HFF-Myc (cell line): Measurements from ENCODE around the gene MTA2.
"Not testable (repeated sequence)": the region's sequence is repeated elsewhere in the genome, so short reads cannot be mapped to it uniquely, and the experiment has no call there.

Experiments used
- DNase-seq: peaks from one replicate; pipeline ENCODE4 v3.0.0-alpha.2; 2011; ENCODE audit warnings: low read depth; ENCODE audit errors: extremely low read depth
- H3K4me3 ChIP-seq: replicated peaks from 2 replicates; pipeline ENCODE4 v1.5.1; 2011; ENCODE audit warnings: low read depth, mild to moderate bottlenecking, control low read depth, low read length
- TF ChIP-seq, protein P1 (sequence below): IDR thresholded peaks from 2 replicates; pipeline ENCODE4 v1.5.1; 2012; ENCODE audit warnings: mild to moderate bottlenecking, low read depth, low read length, control low read depth; ENCODE audit errors: missing control alignments

The MTA2 gene

DNA sequence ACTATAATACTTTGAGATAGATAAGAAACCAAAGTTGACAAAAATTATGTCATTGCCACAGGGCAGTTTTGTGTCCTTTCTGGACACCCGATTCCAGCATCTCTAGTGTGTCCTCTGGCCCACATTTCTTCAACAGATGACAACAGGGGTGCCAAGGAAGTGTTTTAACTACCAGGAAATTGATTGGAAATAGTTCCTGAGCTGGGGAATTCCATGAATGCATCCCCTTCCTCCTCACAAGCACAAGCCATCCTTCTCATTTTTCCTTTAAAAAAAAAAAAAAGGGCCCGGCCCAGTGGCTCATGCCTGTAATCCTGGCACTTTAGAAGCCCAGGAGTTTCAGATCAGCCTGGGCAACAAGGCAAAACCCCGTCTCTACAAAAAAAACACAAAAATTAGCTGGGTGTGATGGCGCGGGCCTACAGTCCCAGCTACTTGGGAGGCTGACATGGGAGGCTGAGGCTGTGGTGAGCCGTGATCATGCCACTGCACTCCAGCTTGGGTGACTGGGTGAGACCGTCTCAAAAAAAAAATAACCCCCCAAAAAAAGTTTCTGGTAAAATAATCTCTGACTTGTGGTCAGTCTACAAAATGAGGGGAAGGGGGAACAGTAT is 20.9 kb upstream of the MTA2 start:
- DNase-seq, result no peak
- no peak overlapping the region for H3K4me3 ChIP-seq
- TF ChIP-seq, protein P1, sequence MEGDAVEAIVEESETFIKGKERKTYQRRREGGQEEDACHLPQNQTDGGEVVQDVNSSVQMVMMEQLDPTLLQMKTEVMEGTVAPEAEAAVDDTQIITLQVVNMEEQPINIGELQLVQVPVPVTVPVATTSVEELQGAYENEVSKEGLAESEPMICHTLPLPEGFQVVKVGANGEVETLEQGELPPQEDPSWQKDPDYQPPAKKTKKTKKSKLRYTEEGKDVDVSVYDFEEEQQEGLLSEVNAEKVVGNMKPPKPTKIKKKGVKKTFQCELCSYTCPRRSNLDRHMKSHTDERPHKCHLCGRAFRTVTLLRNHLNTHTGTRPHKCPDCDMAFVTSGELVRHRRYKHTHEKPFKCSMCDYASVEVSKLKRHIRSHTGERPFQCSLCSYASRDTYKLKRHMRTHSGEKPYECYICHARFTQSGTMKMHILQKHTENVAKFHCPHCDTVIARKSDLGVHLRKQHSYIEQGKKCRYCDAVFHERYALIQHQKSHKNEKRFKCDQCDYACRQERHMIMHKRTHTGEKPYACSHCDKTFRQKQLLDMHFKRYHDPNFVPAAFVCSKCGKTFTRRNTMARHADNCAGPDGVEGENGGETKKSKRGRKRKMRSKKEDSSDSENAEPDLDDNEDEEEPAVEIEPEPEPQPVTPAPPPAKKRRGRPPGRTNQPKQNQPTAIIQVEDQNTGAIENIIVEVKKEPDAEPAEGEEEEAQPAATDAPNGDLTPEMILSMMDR, result no peak

DNA sequence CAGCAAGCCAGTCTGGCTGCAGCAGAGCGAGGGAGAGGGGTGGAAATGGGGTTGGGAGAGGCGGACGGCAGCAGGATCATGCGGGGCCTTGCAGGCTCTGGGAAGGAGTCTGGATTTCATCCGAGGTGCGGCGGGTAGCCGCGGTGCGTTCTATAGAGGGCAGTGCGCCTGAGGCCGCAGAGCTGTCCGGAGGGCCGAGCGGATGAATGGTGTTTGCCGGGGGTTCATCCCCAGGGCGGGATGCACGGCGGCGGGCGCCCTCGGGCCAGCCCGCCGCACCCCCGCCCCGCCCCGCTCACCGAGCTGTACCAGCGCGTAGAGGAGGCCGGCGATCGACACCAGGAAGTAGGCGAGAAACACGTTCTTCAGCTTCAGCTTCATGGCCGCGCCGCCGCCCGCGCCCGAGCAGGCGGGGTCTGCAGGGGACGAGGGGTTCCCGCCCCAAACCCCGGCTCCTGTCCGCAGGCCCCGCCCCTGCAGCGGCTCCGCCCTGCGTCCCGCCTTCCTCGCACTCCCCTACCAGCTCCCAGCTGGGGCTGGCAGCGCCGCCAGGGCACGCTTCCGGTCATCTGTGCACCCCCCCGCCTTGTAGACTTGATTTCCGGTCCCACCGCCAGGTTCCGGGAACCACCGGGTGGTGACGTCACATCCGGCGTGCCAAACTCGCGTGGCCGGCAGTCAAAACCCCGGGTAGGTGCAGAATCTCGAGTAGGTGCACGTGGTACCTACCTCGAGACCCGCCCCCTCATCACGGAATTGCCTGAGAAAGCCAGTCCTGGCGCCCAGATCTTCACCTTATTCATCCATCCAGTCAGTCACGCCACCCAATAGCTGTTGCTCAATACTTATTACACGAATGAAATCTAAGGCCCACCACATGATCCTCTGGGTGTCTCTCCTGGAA is 20.2 kb upstream of the MTA2 start, which contains the start of gene B3GAT3:
Gene B3GAT3, minus strand, starts transcription at position 420 of the 904 bp plus-strand sequence. Its CDS starts 39 bp downstream, at position 381.
- DNase-seq, result peak; percentile 91
- H3K4me3 ChIP-seq, result peak within 1 kb of the TSS; percentile 72
- TF ChIP-seq, protein P1, result no peak

DNA sequence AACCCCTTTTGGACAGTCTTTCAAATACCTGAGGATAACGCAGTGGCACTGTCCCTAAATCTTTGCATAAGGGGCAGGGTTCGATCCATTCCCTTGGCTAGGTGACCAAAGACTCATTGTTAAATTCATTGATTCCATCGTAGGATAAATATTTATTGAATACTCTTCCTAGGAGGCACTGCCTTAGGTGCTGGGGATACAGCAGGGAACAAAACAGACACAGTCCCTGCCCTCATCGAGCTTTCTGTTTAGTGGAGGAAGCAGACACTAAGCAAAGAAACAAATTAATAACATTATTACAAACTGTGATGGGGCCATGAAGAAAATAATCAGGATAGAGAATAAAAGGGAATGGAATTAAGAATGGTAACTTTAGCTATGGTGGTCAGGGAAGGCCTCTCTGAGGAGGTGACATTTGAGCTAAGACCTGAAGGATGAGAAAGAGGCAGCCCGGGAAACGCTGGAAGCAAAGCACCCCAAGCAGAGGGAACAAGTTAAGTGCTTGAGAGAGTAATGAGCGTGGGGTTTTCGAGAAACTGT is 19.4 kb upstream of the MTA2 start:
- H3K4me3 ChIP-seq, result peak overlapping the region; percentile 72
- TF ChIP-seq, protein P1, result no peak
- no peak for DNase-seq

DNA sequence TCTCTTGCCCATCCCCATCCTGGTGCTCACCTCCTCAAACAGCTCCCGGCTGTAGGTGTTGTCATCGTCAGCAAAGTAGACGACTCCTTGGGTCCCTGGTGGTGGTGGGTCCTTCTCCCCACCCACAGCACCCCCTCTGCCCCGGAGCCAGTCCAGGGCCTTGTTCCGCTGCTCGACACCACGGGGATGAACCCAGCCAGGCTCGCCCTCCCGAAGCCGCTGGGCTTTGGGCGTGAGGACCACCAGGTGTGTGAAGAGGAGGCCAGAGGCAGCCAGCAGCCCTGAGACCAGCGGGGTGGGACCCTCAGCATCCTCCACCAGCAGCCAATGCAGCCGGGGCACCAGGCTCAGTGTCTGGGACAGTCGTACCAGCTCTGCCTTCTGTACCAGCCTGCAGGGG is 15.3 kb upstream of the MTA2 start:
- not testable (repeated sequence) for H3K4me3 ChIP-seq, DNase-seq

DNA sequence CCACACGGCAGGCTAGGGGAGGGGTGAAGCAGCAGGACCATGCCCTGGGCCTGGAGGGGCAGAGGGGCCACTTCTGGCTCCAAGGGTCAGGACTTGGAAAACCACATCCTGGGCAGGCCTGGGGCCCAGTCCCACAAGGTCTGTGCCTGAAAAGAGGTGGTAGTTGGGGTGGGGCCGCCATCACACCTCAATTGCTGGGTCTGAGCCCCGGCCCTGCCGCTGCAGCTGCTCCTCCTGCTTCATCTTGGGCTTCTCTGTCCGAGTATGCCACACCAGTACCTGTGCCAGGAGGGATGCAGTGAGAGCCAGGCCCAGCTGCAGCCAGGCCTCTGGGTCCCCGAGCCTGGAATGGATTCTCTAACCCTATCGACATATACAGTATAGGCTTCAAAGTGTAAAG is 13.9 kb upstream of the MTA2 start:
- TF ChIP-seq, protein P1, result no peak
- no peak for DNase-seq
- no peak overlapping the region for H3K4me3 ChIP-seq

DNA sequence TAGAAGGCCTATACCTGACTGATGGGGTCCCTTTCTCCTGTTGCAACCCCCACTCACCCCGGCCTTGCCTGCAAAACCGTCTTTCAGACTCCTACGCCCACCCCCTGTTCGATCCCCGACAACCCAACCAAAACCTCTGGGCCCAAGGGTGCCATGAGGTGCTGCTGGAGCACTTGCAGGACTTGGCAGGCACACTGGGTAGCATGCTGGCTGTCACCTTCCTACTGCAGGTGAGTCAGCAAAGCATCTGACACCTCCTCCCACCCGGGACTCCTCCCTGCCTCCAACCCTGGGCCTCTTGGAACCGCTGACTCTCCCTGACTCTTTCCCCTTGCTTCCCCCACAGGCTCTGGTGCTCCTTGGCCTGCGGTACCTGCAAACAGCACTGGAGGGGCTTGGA is 12.6 kb upstream of the MTA2 start:
- no peak for DNase-seq
- TF ChIP-seq, protein P1, result no peak
- no peak overlapping the region for H3K4me3 ChIP-seq

DNA sequence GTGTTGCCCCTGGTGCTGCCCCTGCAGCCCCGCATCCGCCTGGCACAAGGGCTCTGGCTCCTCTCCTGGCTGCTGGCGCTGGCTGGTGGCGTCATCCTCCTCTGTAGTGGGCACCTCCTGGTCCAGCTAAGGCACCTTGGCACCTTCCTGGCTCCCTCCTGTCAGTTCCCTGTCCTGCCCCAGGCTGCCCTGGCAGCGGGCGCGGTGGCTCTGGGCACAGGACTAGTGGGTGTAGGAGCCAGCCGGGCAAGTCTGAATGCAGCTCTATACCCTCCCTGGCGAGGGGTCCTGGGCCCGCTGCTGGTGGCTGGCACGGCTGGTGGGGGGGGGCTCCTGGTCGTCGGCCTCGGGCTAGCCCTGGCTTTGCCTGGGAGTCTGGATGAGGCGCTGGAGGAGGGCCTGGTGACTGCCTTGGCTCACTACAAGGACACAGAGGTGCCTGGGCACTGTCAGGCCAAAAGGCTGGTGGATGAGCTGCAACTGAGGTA is 11.7 kb upstream of the MTA2 start:
- no peak for DNase-seq
- no peak overlapping the region; the same call in 1 of the 2 replicates for H3K4me3 ChIP-seq
- TF ChIP-seq, protein P1, result no peak
